Esophagus muscularis mucosa (tissue), 3 donors: ENCODE results near the gene CCNK.

Source experiments
- EP300 ChIP-seq: sonication (generic); formaldehyde crosslinking; IDR thresholded peaks from one replicate; pipeline ENCODE4 v1.6.1; 2017; ENCODE audit warnings: antibody characterized with exemption
- TF ChIP-seq, protein P1 (sequence below), 3 experiments: fragments of 200-600 bp in 2 of 3; fragments of 450-650 bp in 1 of 3; sonication (generic) in 2 of 3; IDR thresholded peaks; one replicate each; pipeline ENCODE4 v1.5.1; 2017 to 2019; ENCODE audit warnings: antibody characterized with exemption in 3 of 3, mild to moderate bottlenecking in 2 of 3, moderate library complexity in 1 of 3

- TF ChIP-seq EP300 = no peak
- TF ChIP-seq, protein P1, sequence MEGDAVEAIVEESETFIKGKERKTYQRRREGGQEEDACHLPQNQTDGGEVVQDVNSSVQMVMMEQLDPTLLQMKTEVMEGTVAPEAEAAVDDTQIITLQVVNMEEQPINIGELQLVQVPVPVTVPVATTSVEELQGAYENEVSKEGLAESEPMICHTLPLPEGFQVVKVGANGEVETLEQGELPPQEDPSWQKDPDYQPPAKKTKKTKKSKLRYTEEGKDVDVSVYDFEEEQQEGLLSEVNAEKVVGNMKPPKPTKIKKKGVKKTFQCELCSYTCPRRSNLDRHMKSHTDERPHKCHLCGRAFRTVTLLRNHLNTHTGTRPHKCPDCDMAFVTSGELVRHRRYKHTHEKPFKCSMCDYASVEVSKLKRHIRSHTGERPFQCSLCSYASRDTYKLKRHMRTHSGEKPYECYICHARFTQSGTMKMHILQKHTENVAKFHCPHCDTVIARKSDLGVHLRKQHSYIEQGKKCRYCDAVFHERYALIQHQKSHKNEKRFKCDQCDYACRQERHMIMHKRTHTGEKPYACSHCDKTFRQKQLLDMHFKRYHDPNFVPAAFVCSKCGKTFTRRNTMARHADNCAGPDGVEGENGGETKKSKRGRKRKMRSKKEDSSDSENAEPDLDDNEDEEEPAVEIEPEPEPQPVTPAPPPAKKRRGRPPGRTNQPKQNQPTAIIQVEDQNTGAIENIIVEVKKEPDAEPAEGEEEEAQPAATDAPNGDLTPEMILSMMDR (IDR thresholded peaks at IDR 0.05) = no peak
Measured at GRCh38 chr14:99445931-99446330, 35.3 kb upstream of the CCNK start.
